Putamen (tissue), 1 donor: ENCODE results near the gene MOXD1.

Experiments
- DNase-seq: peaks from one replicate; pipeline ENCODE4 v3.0.0-alpha.2; 2016; ENCODE audit warnings: low spot score

MOXD1 gene

GRCh38 chr6:132399376-132400074, 1.8 kb downstream of the MOXD1 start:
- DNase-seq = no peak

GRCh38 chr6:132395015-132395597, 6.2 kb downstream of the MOXD1 start:
- DNase-seq = no peak

- no peak for DNase-seq
Observed at GRCh38 chr6:132392792-132393191, 8.5 kb downstream of the MOXD1 start.

- DNase-seq = no peak
Observed at GRCh38 chr6:132392270-132392646, 9.0 kb downstream of the MOXD1 start.

- no peak for DNase-seq
Observed at GRCh38 chr6:132391391-132392269, 9.6 kb downstream of the MOXD1 start.

GRCh38 chr6:132390451-132390850, 10.8 kb downstream of the MOXD1 start:
- no peak for DNase-seq

- DNase-seq = no peak
Observed at GRCh38 chr6:132390017-132390416, 11.3 kb downstream of the MOXD1 start.

- no peak for DNase-seq
Observed at GRCh38 chr6:132388291-132388690, 13.0 kb downstream of the MOXD1 start.

GRCh38 chr6:132382630-132383175, 18.6 kb downstream of the MOXD1 start:
- DNase-seq = no peak

- no peak for DNase-seq
Observed at GRCh38 chr6:132381381-132381780, 19.9 kb downstream of the MOXD1 start.

- no peak for DNase-seq
Observed at GRCh38 chr6:132380358-132381029, 20.8 kb downstream of the MOXD1 start.

GRCh38 chr6:132369526-132369925, 31.7 kb downstream of the MOXD1 start:
- DNase-seq = peak; percentile 12

- DNase-seq = no peak
Observed at GRCh38 chr6:132368916-132369481, 32.3 kb downstream of the MOXD1 start.

- no peak for DNase-seq
Observed at GRCh38 chr6:132365281-132365907, 35.9 kb downstream of the MOXD1 start.

GRCh38 chr6:132364306-132365074, 36.8 kb downstream of the MOXD1 start:
- no peak for DNase-seq

GRCh38 chr6:132362442-132363185, 38.7 kb downstream of the MOXD1 start:
- DNase-seq = no peak

- no peak for DNase-seq
Observed at GRCh38 chr6:132361101-132361500, 40.2 kb downstream of the MOXD1 start.

- DNase-seq = no peak
Observed at GRCh38 chr6:132359886-132360285, 41.4 kb downstream of the MOXD1 start.

- DNase-seq = no peak
Observed at GRCh38 chr6:132357120-132357519, 44.2 kb downstream of the MOXD1 start.
